Mesodermal cell (in vitro differentiated cells): ENCODE measurements around the gene KLRF2.

Experiments used
- H3K27ac ChIP-seq: 2 replicates; pipeline ENCODE4 v1.7.0; 2013; ENCODE audit warnings: mild to moderate bottlenecking, low read depth, low read length, moderate library complexity; ENCODE audit not compliant: severe bottlenecking
- H3K36me3 ChIP-seq: 2 replicates; pipeline ENCODE4 v1.7.1; 2013; ENCODE audit warnings: mild to moderate bottlenecking, low read length, moderate library complexity; ENCODE audit not compliant: control insufficient read depth, insufficient read depth
- H3K4me1 ChIP-seq: one replicate; pipeline ENCODE4 v1.7.1; 2013; ENCODE audit warnings: mild to moderate bottlenecking, low read length; ENCODE audit not compliant: insufficient read depth, control insufficient read depth, poor library complexity, severe bottlenecking
- H3K4me3 ChIP-seq: 2 replicates; pipeline ENCODE4 v1.7.0; 2013; ENCODE audit warnings: low read length, control low read depth, mild to moderate bottlenecking; ENCODE audit not compliant: insufficient read depth, poor library complexity, severe bottlenecking; ENCODE audit errors: extremely low read depth
- H3K9me3 ChIP-seq: 2 replicates; pipeline ENCODE4 v1.7.1; 2013; ENCODE audit warnings: mild to moderate bottlenecking, low read length, moderate library complexity; ENCODE audit not compliant: control insufficient read depth
- WGBS, 2 experiments: methylation state at CpG; one replicate each; pipeline ENCODE4 v1.1.5; 2013; ENCODE audit warnings: missing lambda C conversion rate in 2 of 2; ENCODE audit not compliant: insufficient coverage in 2 of 2; 5-methylcytosine and 5-hydroxymethylcytosine counted together

Gene KLRF2

GRCh38 chr12:9910716-9911421 lies 29.6 kb downstream of the KLRF2 start:
- peaks cover 35% of the 10 kb centered on the region for H3K9me3 ChIP-seq
- no peaks in the 10 kb centered on the region for H3K4me1 ChIP-seq
- WGBS, 2 experiments: 70 to 84% methylated on average over 2 to 6 of the region's 7 CpGs
- no peak overlapping the region for H3K27ac ChIP-seq
- H3K4me3 ChIP-seq: no peak overlapping the region
- no peaks in the 10 kb centered on the region for H3K36me3 ChIP-seq

- no peaks in the 10 kb centered on the region for H3K36me3 ChIP-seq
- H3K4me1 ChIP-seq: no peaks in the 10 kb centered on the region
- H3K27ac ChIP-seq: no peak overlapping the region
- no peak overlapping the region for H3K4me3 ChIP-seq
- peaks cover 35% of the 10 kb centered on the region for H3K9me3 ChIP-seq
Measured at GRCh38 chr12:9911708-9912107, 30.4 kb downstream of the KLRF2 start.

GRCh38 chr12:9919443-9919842 lies 38.2 kb downstream of the KLRF2 start:
- no peaks in the 10 kb centered on the region for H3K4me1 ChIP-seq
- 85 to 100% methylated on average over 3 of the region's 3 CpGs for WGBS, 2 experiments
- H3K36me3 ChIP-seq: no peaks in the 10 kb centered on the region
- no peak overlapping the region for H3K27ac ChIP-seq
- H3K9me3 ChIP-seq: peaks cover 3% of the 10 kb centered on the region
- no peak overlapping the region for H3K4me3 ChIP-seq

- Histone ChIP-seq H3K36me3 (no peaks in the 10 kb centered on the region), H3K4me1 (no peaks in the 10 kb centered on the region), H3K4me3 (no peak overlapping the region), H3K9me3 (peaks cover 3% of the 10 kb centered on the region), H3K27ac (no peak overlapping the region)
- 82 to 92% methylated on average over 4 to 5 of the region's 10 CpGs for whole genome bisulfite sequencing, 2 experiments
Measured at GRCh38 chr12:9920451-9920850, 39.2 kb downstream of the KLRF2 start.

GRCh38 chr12:9922429-9922828 lies 41.1 kb downstream of the KLRF2 start:
- no CpG with 5 or more reads among the region's 1 CpG for WGBS, 2 experiments

GRCh38 chr12:9925705-9926393 lies 44.6 kb downstream of the KLRF2 start:
- no peaks in the 10 kb centered on the region for H3K36me3 ChIP-seq
- WGBS, 2 experiments: 25 to 36% methylated on average over 3 to 4 of the region's 5 CpGs
- no peaks in the 10 kb centered on the region for H3K9me3 ChIP-seq

More at GRCh38 chr12:9922429-9922828, 41.1 kb downstream of the KLRF2 start:
- Histone ChIP-seq H3K36me3 (no peaks in the 10 kb centered on the region), H3K4me3 (no peak overlapping the region), H3K27ac (no peak overlapping the region), H3K9me3 (peaks cover 3% of the 10 kb centered on the region), H3K4me1 (no peaks in the 10 kb centered on the region)

GRCh38 chr12:9926876-9927275 lies 45.6 kb downstream of the KLRF2 start:
- no peak overlapping the region for H3K27ac ChIP-seq
- no peak overlapping the region for H3K4me3 ChIP-seq
- H3K9me3 ChIP-seq: no peaks in the 10 kb centered on the region
- no peaks in the 10 kb centered on the region for H3K36me3 ChIP-seq
- WGBS, 2 experiments: 100% methylated on average over 1 of the region's 3 CpGs
- H3K4me1 ChIP-seq: no peaks in the 10 kb centered on the region

More at GRCh38 chr12:9925705-9926393, 44.6 kb downstream of the KLRF2 start:
- no peaks in the 10 kb centered on the region for H3K4me1 ChIP-seq
- H3K4me3 ChIP-seq: no peak overlapping the region
- no peak overlapping the region for H3K27ac ChIP-seq

GRCh38 chr12:9928607-9929006 lies 47.3 kb downstream of the KLRF2 start:
- WGBS, 2 experiments: no CpG with 5 or more reads among the region's 3 CpGs
- no peaks in the 10 kb centered on the region for H3K36me3 ChIP-seq
- H3K9me3 ChIP-seq: no peaks in the 10 kb centered on the region
- no peak overlapping the region for H3K27ac ChIP-seq
- no peak overlapping the region for H3K4me3 ChIP-seq
- no peaks in the 10 kb centered on the region for H3K4me1 ChIP-seq

- H3K9me3 ChIP-seq: no peaks in the 10 kb centered on the region
- WGBS, 2 experiments: no CpG with 5 or more reads among the region's 3 CpGs
- H3K4me3 ChIP-seq: no peak overlapping the region
- no peaks in the 10 kb centered on the region for H3K36me3 ChIP-seq
- no peaks in the 10 kb centered on the region for H3K4me1 ChIP-seq
- no peak overlapping the region for H3K27ac ChIP-seq
Measured at GRCh38 chr12:9931245-9931644, 50.0 kb downstream of the KLRF2 start.

GRCh38 chr12:9932270-9932669 lies 51.0 kb downstream of the KLRF2 start, which contains the start of gene CLEC2A:
Gene CLEC2A, minus strand, starts transcription at chr12:9932370. Its CDS starts 41 bp downstream, at chr12:9932329.
- Histone ChIP-seq H3K9me3 (no peaks in the 10 kb centered on the region), H3K27ac (no peak within 1 kb of the TSS), H3K4me1 (no peaks in the 10 kb centered on the region), H3K36me3 (no peaks in the 10 kb centered on the region), H3K4me3 (no peak within 1 kb of the TSS)
- WGBS, 2 experiments: 92 to 93% methylated on average over 2 to 3 of the region's 6 CpGs

GRCh38 chr12:9933958-9934357 lies 52.7 kb downstream of the KLRF2 start:
- no peaks in the 10 kb centered on the region for H3K9me3 ChIP-seq
- no peak overlapping the region for H3K4me3 ChIP-seq
- H3K27ac ChIP-seq: no peak overlapping the region
- no peaks in the 10 kb centered on the region for H3K36me3 ChIP-seq
- no CpG with 5 or more reads among the region's 2 CpGs for WGBS, 2 experiments
- no peaks in the 10 kb centered on the region for H3K4me1 ChIP-seq
